ENCODE data around the gene PELI1. TPM values are rescaled to one million over a fixed set of nuclear protein-coding genes. Genes with fewer than 3 reads are reported as not detected.

Gene PELI1
- polyA plus RNA-seq, 1 experiment = 2.0 TPM

DNA sequence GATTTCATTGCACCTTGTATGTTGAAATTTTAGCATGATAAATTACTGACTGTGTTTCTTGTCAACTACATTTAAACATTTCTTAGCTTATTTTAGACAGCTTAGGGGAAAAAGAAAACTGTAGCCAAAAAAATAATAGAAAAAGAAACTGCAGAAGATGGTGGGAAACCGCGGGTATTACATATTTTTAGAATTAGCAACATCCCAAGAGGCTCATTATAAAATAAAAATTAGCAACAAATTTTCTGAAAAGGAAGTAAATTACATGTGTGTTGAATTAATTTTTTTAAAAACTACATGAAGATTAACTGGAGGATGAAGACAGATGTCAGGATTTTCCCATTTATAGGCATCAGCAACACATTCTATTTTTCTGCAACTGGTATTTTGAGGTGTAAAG, 4.3 kb downstream of the PELI1 start:
- ChIA-PET CTCF (interaction anchor here (0.9 kb wide), 1 partner anchor 60 kb away, joined by 3 read pairs; no protein-coding TSS in a partner anchor), POLR2A (no interaction called here)
- TF ChIP-seq, protein P1, sequence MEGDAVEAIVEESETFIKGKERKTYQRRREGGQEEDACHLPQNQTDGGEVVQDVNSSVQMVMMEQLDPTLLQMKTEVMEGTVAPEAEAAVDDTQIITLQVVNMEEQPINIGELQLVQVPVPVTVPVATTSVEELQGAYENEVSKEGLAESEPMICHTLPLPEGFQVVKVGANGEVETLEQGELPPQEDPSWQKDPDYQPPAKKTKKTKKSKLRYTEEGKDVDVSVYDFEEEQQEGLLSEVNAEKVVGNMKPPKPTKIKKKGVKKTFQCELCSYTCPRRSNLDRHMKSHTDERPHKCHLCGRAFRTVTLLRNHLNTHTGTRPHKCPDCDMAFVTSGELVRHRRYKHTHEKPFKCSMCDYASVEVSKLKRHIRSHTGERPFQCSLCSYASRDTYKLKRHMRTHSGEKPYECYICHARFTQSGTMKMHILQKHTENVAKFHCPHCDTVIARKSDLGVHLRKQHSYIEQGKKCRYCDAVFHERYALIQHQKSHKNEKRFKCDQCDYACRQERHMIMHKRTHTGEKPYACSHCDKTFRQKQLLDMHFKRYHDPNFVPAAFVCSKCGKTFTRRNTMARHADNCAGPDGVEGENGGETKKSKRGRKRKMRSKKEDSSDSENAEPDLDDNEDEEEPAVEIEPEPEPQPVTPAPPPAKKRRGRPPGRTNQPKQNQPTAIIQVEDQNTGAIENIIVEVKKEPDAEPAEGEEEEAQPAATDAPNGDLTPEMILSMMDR (IDR thresholded peaks at IDR 0.05; ENCODE audit: insufficient read depth, low read depth, low read length) = no peak
- no peak overlapping the region for H3K4me3 ChIP-seq (ENCODE audit: low read depth, low read length)
- H3K27me3 ChIP-seq (ENCODE audit: control insufficient read depth, insufficient read depth, low read length) = no peaks in the 10 kb centered on the region
- DNase-seq (ENCODE audit: low read depth) = no peak
- H3K36me3 ChIP-seq (ENCODE audit: control insufficient read depth, insufficient read depth, low read length) = no peaks in the 10 kb centered on the region

DNA sequence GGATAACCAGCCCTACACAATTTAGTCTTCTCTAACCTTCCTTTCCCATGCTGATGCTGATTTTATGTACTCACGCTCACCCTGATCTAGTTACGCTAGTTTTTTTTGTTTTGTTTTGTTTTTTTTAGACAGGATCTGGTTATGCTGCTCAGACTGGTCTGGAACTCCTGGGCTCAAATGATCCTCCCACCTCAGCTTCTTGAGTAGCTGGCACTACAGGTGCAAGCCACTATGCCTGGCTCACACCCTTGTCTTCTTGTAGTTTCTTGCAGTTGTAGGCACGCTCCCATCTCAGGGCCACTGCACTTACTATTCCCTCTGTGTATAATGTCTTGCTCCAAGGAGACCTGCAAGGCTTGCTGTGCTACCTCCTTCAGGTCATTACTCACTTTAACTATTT, 6.2 kb downstream of the PELI1 start:
- TF ChIP-seq, protein P1 (IDR thresholded peaks at IDR 0.05; ENCODE audit: insufficient read depth, low read depth, low read length) = no peak
- ChIA-PET CTCF (no interaction called here), POLR2A (no interaction called here)
- H3K27me3 ChIP-seq (ENCODE audit: control insufficient read depth, insufficient read depth, low read length) = no peaks in the 10 kb centered on the region
- H3K4me3 ChIP-seq (ENCODE audit: low read depth, low read length) = no peak overlapping the region
- no peaks in the 10 kb centered on the region for H3K36me3 ChIP-seq (ENCODE audit: control insufficient read depth, insufficient read depth, low read length)
- no peak for DNase-seq (ENCODE audit: low read depth)

DNA sequence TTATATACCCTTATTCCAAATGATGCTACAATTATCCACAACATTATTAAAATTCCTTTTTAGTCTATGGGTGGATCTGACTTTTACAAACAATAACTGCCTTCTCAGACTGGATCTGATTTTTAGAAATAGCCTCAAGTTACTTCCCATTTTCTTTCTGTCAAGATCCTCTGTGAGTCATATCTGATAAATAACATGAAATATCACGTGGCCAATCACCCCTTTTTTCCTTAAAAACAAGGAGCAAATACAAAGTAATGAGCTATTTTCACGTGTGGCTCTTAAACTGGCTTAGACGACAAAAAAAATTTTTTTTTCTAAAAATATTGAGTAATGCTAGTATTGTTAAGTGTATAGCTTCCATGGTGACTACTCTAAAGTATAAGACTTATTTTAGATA, 6.7 kb downstream of the PELI1 start:
- POLR2A ChIA-PET = no interaction called here
- CTCF ChIA-PET = no interaction called here
- H3K27me3 ChIP-seq (ENCODE audit: control insufficient read depth, insufficient read depth, low read length) = no peaks in the 10 kb centered on the region
- TF ChIP-seq, protein P1 (IDR thresholded peaks at IDR 0.05; ENCODE audit: insufficient read depth, low read depth, low read length) = no peak
- no peaks in the 10 kb centered on the region for H3K36me3 ChIP-seq (ENCODE audit: control insufficient read depth, insufficient read depth, low read length)
- no peak for DNase-seq (ENCODE audit: low read depth)
- no peak overlapping the region for H3K4me3 ChIP-seq (ENCODE audit: low read depth, low read length)

DNA sequence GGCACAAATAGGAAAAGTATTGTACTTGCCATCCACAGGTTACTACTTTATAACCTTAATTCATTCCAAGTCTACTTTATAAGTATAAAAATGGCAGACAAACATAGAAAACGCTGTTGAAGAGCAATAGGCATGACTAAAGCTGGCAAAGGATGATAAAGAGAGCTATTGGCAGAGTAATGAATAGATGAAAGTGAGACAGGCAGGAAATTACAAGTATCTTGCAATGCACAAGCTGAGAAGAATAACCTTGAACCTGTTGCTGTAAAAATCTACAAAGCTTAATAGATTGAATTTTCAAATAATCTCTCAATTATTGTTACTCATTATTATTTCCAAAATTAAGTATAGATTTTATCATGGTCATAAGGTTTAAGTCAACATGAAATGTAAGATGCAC, 8.8 kb downstream of the PELI1 start:
- POLR2A ChIA-PET = no interaction called here
- TF ChIP-seq, protein P1 (IDR thresholded peaks at IDR 0.05; ENCODE audit: insufficient read depth, low read depth, low read length) = no peak
- no peak for DNase-seq (ENCODE audit: low read depth)
- Histone ChIP-seq H3K27me3 (ENCODE audit: control insufficient read depth, insufficient read depth, low read length) (no peaks in the 10 kb centered on the region), H3K4me3 (ENCODE audit: low read depth, low read length) (no peak overlapping the region), H3K36me3 (ENCODE audit: control insufficient read depth, insufficient read depth, low read length) (no peaks in the 10 kb centered on the region)
- CTCF ChIA-PET = interaction anchor here (0.8 to 1.1 kb wide), 2 partner anchors 42 to 177 kb away, joined by 3 to 4 read pairs; no protein-coding TSS in a partner anchor

DNA sequence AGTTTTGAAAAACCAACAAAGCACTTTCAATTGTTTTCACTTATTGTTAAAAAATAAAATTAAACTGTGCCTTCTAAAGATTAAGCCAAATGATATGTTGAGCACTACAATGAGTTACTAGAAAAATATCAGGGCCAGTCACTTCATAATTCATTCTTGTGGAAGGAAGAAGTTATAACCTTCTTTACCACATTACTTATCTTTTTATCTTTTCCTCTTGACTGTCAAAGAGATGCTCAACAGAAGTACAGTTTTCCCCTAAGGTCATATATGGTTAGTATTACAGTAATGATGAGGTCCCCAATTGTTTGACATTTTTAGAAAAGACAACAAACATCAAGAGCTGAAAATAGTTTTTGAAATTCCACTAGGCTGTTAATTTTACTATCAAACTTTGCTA, 9.4 kb downstream of the PELI1 start:
- TF ChIP-seq, protein P1 (IDR thresholded peaks at IDR 0.05; ENCODE audit: insufficient read depth, low read depth, low read length) = no peak
- no peak overlapping the region for H3K4me3 ChIP-seq (ENCODE audit: low read depth, low read length)
- H3K36me3 ChIP-seq (ENCODE audit: control insufficient read depth, insufficient read depth, low read length) = no peaks in the 10 kb centered on the region
- ChIA-PET CTCF (interaction anchor here (0.8 to 1.1 kb wide), 2 partner anchors 43 to 177 kb away, joined by 3 to 4 read pairs; no protein-coding TSS in a partner anchor), POLR2A (no interaction called here)
- DNase-seq (ENCODE audit: low read depth) = no peak
- no peaks in the 10 kb centered on the region for H3K27me3 ChIP-seq (ENCODE audit: control insufficient read depth, insufficient read depth, low read length)
